ENCODE data around the gene MBD5. TPM values are rescaled to one million over a fixed set of nuclear protein-coding genes. Genes with fewer than 3 reads are reported as not detected.

Gene MBD5
- total and polyA plus RNA-seq, 4 donors = 2.0 to 15.9 (median 9.5) TPM

GRCh38 chr2:148455791-148456190 is 434.9 kb downstream of the MBD5 start:
- no peak for TF ChIP-seq JUND (IDR thresholded peaks at IDR 0.05)
- no peak for TF ChIP-seq REST (IDR thresholded peaks at IDR 0.05)
- no peak for TF ChIP-seq NR2F2 (IDR thresholded peaks at IDR 0.05)
- TF ChIP-seq RXRA (IDR thresholded peaks at IDR 0.05) = no peak
- no peak for TF ChIP-seq FOXA1 (IDR thresholded peaks at IDR 0.05)
- TF ChIP-seq ZBTB33 (IDR thresholded peaks at IDR 0.05) = no peak
- no peak for TF ChIP-seq CTCF (IDR thresholded peaks at IDR 0.05; ENCODE audit: low read depth, low read length, missing input control)
- TF ChIP-seq EGR1 (IDR thresholded peaks at IDR 0.05; ENCODE audit: low read depth in 2 of 2) = no peak
- TF ChIP-seq HNF4A (conservative IDR thresholded peaks at IDR 0.05) = no peak
- no peak for TF ChIP-seq RAD21 (IDR thresholded peaks at IDR 0.05)
- no peak for TF ChIP-seq TAF1 (conservative IDR thresholded peaks at IDR 0.05)
- TF ChIP-seq FOXA2 (IDR thresholded peaks at IDR 0.05) = no peak
- no peak for TF ChIP-seq ATF3 (IDR thresholded peaks at IDR 0.05)
- TF ChIP-seq MAX (IDR thresholded peaks at IDR 0.05) = no peak
- TF ChIP-seq YY1 (IDR thresholded peaks at IDR 0.05) = no peak
- TF ChIP-seq HNF4G (IDR thresholded peaks at IDR 0.05) = no peak
- TF ChIP-seq GABPA (IDR thresholded peaks at IDR 0.05 in 1 of 2, conservative IDR thresholded peaks at IDR 0.05 in 1 of 2) = no peak
- no peak for TF ChIP-seq SP1 (IDR thresholded peaks at IDR 0.05)
- no peaks in the 10 kb centered on the region for H3K9me3 ChIP-seq (ENCODE audit: control insufficient read depth in 4 of 4, low read length in 3 of 4)
- H3K27ac ChIP-seq (ENCODE audit: low read depth in 1 of 2, low read length in 2 of 2) = no peak overlapping the region
- no peaks in the 10 kb centered on the region for H3K4me1 ChIP-seq (ENCODE audit: control insufficient read depth in 4 of 4, insufficient read depth in 4 of 4, low read length in 3 of 4)
- WGBS = 89% methylated on average over 4 of the region's 4 CpGs
- H3K36me3 ChIP-seq (ENCODE audit: control insufficient read depth in 4 of 4, insufficient read depth in 3 of 4, low read depth in 1 of 4, low read length in 3 of 4) = no peaks in the 10 kb centered on the region
- no peak overlapping the region for H3K4me3 ChIP-seq (ENCODE audit: low read depth in 1 of 3, low read length in 3 of 3)
- H3K9ac ChIP-seq (ENCODE audit: low read depth in 1 of 2, low read length in 2 of 2) = no peak overlapping the region
- H3K27me3 ChIP-seq (ENCODE audit: control insufficient read depth in 4 of 4, insufficient read depth in 4 of 4, low read length in 3 of 4) = no peaks in the 10 kb centered on the region
- DNase-seq (ENCODE audit: low spot score) = no peak

All from liver (tissue), 9 donors.